ENCODE data around the gene SF3A2.

The SF3A2 gene

DNA sequence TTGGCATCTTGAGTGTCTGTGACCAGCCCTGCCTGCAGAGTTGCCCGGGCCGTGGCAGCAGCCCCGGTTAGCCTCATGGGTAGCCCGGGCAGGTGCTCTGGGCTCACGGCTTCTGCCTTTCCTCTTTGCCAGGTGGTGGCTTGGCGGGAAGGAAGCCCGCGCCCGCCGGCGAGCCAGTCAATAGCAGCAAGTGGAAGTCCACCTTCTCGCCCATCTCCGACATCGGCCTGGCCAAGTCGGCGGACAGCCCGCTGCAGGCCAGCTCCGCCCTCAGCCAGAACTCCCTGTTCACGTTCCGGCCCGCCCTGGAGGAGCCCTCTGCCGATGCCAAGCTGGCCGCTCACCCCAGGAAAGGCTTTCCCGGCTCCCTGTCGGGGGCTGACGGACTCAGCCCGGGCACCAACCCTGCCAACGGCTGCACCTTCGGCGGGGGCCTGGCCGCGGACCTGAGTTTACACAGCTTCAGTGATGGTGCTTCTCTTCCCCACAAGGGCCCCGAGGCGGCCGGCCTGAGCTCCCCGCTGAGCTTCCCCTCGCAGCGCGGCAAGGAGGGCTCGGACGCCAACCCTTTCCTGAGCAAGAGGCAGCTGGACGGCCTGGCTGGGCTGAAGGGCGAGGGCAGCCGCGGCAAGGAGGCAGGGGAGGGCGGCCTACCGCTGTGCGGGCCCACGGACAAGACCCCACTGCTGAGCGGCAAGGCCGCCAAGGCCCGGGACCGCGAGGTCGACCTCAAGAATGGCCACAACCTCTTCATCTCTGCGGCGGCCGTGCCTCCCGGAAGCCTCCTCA is 10.4 kb upstream of the SF3A2 start:
- no peak for DNase-seq (ENCODE audit: low spot score)

DNA sequence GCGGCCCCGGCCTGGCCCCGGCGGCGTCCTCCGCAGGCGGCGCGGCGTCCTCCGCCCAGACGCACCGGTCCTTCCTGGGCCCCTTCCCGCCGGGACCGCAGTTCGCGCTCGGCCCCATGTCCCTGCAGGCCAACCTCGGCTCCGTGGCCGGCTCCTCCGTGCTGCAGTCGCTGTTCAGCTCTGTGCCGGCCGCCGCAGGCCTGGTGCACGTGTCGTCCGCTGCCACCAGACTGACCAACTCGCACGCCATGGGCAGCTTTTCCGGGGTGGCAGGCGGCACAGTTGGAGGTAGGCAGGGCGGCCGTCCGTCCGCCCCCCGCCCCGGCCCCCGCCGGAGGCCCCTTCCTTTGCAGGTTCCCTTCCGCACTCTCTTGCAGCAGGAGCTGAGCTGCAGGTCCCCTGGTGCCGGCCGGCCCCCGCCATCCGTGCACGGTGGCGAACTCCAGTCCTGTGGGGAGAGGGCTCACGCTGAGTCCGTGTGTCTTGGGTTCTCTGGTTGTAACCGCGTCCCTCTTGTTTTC is 9.7 kb upstream of the SF3A2 start:
- no peak for DNase-seq (ENCODE audit: low spot score)

DNA sequence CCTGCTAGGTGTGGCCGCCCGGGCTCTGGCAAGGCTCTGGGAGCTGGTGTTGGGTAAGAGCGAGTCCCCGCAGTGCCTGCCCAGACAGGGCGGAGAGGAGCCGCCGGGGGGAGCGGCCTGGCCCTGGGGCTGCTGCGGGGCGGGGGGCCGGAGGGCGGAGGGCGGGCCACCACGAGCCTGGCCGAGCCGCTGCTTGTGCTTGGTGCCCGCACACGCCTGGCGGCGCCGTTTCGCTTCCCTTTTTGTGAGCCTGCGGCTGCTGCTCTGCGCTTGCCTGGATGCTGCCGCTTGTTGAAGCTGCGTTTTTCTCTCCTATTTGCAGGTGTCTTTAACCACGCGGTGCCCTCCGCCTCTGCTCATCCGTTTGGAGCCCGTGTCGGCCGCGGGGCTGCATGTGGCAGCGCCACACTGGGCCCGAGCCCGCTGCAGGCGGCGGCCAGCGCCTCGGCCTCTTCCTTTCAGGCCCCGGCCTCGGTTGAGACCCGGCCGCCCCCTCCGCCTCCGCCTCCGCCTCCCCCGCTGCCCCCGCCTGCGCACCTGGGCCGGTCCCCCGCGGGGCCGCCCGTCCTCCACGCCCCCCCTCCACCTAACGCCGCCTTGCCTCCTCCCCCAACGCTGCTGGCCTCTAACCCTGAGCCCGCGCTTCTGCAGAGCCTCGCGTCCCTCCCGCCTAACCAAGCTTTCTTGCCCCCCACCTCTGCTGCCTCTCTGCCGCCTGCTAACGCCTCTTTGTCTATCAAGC is 9.0 kb upstream of the SF3A2 start:
- DNase-seq (ENCODE audit: low spot score) = no peak

DNA sequence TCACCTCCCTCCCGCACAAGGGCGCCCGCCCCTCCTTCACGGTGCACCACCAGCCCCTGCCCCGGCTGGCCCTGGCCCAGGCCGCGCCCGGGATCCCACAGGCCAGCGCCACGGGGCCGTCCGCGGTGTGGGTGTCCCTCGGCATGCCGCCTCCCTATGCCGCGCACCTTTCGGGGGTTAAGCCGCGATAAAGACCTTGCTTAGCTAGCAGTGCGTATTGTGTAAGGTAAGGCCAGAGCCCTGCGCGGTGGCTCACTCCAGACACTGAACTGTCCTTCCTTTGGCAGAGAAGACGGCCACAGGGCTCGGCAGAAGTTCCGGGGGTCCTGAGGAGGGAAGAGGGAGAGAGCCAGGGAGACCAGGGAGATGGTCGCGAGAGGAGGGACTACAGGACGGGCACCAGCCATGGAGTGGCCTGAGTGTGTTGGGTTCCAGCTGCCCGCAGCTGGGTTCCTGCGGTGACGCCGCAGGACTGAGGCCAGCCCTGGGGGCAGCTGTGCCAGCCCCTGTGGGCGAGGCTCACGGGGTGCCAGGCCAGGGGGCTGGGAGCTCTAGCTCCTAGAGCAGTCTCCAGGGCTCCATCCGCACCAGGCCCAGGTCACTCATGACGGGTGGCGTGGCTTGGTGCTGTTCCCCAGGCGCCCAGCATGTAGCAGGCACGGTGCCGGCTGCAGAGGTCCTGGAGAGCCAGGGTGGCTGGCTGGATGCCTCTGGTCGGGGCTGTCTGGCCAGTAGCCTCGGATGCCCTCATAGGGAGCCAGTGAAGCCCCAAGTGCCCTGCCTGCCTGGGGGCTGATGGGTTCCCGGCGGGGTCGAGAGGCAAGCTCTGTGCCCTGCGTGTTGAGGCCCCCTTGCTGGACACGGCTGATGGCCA is 8.2 kb upstream of the SF3A2 start:
- DNase-seq (ENCODE audit: low spot score) = no peak

DNA sequence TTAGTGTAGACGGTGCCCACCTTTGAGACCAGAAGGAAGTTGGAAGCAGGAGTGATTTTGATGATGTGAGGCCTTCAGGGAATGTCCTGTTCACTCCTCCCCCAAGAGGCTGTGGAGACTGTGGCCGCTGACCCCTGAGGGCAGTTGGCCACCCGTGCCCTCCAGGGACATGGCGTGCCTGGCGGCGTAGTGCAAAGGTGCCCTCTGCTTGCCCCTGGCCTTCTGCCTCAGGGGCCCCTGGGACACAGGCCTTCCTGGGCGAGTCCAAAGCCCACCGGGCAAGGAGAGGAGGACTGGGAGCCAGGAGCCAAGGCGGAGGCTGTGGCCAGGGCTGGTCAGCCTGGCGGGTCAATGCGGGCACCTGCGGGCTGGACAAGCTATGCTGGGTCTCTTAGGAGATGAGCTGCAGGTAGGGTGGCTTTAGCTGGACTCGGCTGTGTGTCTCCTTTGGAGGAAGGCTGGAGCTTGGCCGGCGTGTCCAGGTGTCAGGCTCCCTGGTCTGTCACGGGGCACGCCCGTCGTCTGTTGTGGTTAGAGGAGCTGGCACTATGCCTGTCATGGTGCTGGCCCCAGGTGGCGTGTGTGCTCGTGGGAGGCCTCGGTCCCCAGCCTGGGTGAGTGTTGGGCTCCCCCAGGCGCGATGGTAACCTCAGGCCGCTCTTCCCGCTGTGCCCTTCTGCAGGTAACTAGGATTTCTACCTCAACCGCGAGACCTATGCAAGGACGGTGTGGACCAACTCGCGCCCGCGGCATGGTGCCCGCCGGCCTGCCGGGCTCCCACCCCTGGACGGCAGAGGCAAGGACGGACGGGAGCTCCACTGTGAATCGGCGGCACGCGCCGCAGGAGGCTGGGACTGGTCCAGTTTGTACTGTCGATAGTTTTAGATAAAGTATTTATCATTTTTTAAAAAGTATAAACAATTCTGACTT is 7.3 kb upstream of the SF3A2 start:
- DNase-seq (ENCODE audit: low spot score) = no peak

DNA sequence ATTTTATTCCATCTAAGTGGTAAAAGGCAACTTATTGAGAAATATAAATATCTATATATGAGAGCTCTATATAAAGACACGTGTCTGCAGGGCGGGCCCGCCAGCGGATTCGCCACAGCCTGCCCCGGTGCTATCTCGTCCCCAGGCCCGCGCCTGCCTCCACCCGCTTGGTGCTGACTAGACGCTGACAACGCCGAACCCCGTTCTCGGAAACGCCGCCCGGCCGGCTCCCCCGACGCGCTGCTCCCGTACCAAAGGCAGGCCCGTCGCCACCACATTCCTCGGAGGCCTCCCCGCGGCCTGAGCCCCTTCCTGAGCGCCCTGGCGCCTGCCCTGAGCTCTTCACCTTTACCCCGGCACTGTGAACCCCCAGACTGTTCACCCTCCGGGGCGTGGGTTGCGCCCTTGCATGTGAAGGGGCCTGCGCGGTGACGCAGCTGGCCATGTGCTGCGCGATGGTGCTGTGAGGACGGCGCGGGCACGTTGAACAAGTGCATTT is 6.5 kb upstream of the SF3A2 start:
- DNase-seq (ENCODE audit: low spot score) = no peak

DNA sequence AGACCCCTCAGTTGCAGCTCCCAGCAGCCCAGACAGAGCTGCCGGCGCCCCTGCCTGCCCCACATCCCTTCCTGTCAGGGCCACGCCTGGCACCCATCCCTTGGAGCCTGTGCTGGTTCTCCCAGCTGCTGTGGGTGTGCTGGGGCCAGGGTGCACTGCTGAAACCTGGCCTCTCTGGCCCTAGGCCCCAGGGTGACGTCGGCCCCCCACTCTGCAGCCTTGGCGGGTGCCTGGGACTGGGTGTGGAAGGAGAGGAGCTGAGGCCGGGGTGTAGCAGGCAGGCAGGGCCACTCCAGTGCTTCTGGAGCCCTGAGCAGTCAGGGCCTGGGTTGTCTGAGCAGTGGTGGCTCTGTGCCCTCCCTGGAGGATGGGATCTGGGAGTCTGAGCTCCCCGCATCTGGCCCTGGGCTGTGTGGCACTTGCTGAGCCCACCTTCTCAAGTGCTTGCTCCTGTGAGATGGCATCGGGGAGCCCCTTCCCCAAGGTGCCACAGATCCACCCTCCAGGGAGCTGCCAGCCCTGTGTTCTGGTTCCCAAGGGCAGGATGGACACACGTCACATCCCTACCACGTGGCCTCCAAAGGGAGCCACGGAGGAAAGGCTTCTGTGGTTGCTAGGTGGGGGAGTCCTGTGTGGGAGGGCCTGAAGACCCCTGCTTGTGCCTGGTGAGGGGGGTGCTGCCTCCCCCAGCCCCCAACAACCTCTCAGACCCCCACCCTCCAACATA is 5.7 kb upstream of the SF3A2 start:
- no peak for DNase-seq (ENCODE audit: low spot score)

DNA sequence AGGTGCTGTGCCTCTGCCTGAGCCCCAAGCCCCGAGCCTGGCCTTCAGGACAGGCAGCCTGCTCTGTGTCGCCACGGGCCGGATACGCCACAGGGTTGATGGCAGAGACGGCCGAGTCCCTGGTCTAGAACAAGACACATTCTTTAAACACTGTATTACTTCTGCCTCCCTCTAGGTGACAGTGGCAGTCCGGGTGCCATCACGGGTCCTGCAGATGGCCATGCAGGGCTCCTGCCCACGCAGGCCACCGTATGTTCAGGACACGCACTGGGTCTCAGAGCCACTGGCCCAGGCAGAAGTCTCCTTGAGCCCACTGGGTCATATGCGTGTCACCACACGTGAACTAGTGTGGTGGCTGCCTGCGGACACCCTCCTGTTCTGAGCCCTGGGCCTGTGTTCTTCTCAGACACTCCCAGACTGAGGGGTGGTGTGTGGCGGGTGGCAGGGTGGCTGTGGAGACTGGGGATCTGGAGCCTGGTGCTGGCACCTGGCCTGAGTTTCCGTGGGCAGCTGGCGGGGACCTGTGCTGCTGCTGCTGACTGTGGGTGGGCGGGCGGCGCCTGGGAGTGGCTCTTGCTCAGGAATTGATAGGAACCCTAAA is 4.9 kb upstream of the SF3A2 start:
- no peak for DNase-seq (ENCODE audit: low spot score)

DNA sequence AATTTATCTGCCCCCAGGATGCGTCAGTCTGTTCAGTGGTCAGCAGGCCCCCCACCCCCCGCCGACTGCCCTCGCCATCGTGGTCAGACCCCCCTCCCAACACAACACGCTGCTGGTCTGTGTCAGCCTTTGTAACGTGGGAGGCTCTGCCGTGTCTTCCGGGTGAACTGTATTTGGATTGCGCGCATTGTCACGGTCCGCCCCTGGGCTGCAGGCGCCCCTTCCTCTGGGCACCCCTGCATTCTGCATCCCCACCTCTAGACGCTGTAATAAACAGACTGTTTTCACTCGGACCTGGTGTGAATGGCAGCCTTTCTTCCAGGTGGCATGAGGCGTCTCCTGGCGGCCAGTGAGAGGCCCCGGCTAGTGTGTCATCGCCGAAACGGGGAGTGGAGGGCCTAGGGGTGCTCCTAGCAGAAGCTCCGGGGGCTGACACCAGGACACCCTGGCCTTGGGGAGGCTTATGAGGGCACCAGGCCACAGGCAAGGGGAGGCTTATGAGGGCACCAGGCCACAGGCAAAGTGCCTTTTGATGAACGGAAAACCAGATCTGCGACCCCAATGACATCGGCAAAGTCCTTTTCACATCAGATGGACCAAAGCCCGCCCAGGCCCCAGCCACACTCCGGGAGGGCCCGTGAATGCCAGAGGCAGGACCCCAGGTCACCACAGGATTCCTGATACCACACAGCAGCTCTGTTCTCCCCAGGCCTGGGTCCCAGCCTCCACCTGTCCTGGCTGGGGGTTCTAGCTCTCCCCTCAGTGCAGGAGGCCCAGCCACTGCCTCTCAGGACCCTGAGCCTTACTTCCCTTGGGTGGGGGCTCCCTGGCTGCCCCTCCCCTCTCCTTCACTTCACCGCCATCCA is 4.1 kb upstream of the SF3A2 start:
- DNase-seq (ENCODE audit: low spot score) = no peak

DNA sequence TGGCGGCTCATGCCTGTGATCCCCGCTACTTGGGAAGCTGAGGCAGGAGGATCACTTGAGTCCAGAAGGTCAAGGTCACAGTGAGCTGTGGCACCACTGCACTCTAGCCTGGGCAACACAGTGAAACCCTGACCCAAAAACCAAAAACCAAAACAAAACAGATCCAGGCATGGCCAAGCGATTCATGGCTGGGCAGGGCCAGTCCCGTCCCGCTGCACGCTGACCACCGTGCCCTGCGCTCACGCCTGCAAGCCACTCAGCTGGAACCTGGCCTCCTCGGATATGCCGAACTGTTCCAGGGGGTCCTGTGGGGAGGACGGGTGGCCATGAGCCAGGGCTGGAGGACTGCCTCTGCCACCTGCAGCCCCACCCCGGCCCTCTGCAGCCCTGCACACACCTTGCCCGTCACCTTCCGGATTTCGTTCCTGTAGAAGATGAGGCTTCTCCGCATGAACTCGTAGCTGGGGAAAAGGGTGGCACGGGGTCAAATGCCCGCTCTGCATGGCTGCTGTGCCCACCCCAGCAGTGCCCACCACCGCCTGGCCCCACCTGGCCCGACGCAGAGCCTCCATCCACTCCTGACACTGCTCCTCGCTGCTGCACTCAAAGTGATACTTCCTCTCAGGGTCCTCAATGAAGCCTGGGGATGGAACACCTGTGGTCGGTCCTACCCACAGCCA is 2.9 kb upstream of the SF3A2 start:
- no peak for DNase-seq (ENCODE audit: low spot score)

DNA sequence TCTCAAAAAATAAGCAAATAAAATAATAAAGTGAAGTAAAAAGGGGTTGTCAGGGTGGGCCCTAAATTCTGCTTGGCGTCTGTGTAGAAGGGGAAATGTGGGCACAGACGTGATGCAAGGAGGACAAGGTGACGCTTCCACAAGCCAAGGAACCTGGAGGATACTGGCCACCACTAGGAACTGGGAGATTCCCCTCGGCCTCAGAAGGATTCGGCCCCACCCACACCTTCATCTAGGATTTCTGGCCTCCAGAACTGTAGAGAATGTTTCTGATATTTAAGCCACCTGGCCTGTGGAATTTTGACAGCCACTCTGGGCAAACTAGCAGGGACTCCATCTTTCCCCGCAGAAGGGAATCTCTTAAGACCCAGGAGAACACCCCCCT is 1.6 kb upstream of the SF3A2 start:
- no peak for DNase-seq (ENCODE audit: low spot score)

DNA sequence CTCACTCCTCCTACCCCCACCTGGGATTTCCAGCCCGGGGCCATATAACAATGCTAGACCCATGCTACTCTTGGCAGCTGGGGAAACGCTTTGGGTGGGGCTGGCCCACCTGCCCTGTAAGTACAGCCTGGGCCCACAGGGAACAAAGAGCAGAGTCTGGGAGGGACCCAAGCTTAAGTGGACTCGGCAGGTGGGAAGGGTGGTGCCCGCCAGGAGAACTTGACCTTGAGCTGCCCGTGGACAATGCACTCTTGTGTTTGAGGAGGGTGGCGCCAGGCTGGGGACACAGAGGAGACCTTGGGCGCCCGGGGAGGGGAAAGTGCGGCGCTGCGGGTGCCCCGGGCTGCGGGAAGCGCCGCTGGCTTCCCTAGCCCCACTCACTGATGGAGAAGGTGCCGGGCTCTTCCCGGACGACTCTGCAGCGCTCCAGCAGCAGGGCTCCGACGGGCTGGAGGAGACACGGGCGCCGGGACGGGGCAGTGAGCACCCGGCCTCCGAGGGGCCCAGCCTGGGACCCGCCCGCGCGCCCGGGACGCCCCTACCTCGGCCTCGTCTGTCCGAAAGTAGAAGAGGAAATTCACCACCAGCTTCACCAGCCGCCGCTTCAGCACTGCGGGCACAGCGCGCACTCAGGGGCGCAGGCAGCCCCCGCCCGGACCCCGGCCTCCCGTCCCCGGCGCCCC is 1.1 kb upstream of the SF3A2 start:
- no peak for DNase-seq (ENCODE audit: low spot score)

DNA sequence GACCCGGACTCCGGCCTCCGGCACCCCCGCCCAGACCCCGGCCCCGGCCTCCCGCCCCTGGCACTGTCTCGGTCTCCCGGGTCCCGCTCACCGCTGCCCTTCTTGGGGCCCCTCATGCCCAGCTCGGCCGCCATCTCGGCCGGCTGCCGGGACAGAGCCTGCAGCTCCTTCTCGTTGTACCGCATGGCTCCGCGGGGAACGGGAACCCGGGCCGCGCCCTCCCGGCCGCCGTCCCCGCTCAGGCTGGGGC is 635 bp upstream of the SF3A2 start:
- DNase-seq (ENCODE audit: low spot score) = no peak

DNA sequence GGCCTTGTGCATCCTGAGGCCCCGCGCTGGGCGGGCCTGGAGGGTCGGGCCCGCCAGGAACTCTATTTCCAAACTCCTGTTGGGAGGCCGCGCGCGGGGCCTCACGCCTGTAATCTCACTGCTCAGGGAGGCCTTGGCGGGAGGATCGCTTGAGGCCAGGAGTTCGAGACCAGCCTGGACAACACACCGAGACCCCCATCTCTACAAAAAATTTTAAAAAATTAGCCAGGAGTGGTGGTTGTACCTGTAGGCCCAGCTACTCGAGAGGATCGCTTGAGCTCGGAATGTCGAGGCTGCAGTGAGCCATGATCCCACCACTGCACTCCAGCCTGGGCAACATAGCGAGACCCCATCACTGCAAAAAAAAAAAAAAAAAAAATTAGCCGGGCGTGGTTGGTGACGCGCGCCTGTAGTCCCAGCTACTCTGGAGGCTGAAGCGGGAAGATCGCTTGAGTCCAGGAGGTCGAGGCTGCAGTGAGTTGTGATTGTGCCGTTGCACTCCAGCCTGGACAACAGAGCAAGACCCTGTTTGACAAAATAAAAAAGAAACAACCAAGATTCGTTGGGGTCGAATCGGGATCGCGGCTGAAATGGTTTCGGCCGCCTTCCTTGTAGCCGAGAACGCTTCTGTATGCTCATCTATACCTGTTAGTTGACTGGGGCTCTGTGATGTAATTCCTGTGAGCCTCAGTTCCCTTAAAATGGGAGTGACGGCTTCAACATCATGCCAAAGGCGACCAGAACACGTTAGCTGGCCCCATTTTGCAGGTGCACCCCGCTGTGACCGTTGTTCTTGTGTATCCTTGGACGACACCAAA is 636 bp downstream of the SF3A2 start:
- DNase-seq (ENCODE audit: low spot score) = no peak

DNA sequence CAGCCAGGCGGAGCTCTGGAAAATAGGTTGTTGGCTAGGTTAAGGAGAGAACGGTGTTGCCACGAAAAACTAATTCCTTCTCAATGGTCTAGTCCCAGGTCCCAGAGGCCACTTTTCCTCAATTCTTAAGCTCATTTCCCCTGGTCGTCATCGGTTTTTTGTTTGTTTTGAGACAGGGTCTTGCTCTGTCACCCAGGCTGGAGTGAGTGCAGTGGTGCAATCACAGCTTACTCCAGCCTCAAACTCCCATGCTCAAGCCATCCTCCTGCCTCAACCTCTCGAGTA is 1.2 kb downstream of the SF3A2 start:
- DNase-seq (ENCODE audit: low spot score) = no peak

DNA sequence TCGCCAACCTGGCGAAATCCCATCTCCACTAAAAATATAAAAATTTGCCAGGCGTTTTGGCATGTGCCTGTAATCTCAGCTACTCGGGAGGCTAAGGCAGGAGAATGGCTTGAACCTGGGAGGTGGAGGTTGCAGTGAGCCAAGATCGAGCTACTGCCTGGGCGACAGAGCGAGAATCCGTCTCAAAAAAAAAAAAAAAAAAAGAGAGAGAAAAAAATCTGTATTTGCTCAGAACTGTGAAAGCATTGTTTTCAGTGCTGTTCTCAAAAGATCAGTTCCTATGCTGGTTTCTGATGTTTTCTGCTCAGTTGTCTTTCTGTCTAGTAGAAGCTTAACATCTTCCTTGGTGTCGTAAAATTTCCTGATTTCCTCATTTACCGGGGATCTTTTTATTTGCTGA is 2.5 kb downstream of the SF3A2 start:
- no peak for DNase-seq (ENCODE audit: low spot score)

Data from SK-N-DZ (cell line).